Liver (tissue), 9 donors: Measurements from ENCODE around the gene TFF1. TPM values are rescaled to one million over a fixed set of nuclear protein-coding genes. Genes with fewer than 3 reads are reported as not detected.
A peak's percentile ranks its signal among the peaks of the same experiment; 100 is the strongest.

Source experiments
- DNase-seq: peaks from one replicate; pipeline ENCODE4 v3.0.0-alpha.2; 2017; ENCODE audit warnings: low spot score
- H3K27ac ChIP-seq, 2 donors: one replicate each; pipeline ENCODE4 v1.7.0; 2013; ENCODE audit warnings: inconsistent platforms in 2 of 2, low read length in 2 of 2, control low read depth in 1 of 2, low read depth in 1 of 2, mild to moderate bottlenecking in 1 of 2
- H3K27me3 ChIP-seq, 4 donors: one replicate each; pipeline versions ENCODE4 v1.6.1 to v1.7.0; 2013; ENCODE audit warnings: low read length in 3 of 4, inconsistent platforms in 1 of 4, mild to moderate bottlenecking in 1 of 4, moderate library complexity in 1 of 4; ENCODE audit not compliant: control insufficient read depth in 4 of 4, insufficient read depth in 4 of 4
- H3K36me3 ChIP-seq, 4 donors: one replicate each; pipeline versions ENCODE4 v1.6.1 to v1.7.0; 2013; ENCODE audit warnings: low read length in 3 of 4, mild to moderate bottlenecking in 3 of 4, low read depth in 1 of 4, moderate library complexity in 1 of 4; ENCODE audit not compliant: control insufficient read depth in 4 of 4, insufficient read depth in 3 of 4
- H3K4me1 ChIP-seq, 4 donors: one replicate each; pipeline versions ENCODE4 v1.6.1 to v1.7.0; 2013; ENCODE audit warnings: low read length in 3 of 4, mild to moderate bottlenecking in 3 of 4, moderate library complexity in 1 of 4; ENCODE audit not compliant: control insufficient read depth in 4 of 4, insufficient read depth in 4 of 4
- H3K4me3 ChIP-seq, 3 donors: one replicate each; pipeline versions ENCODE4 v1.6.1 to v1.7.0; 2013; ENCODE audit warnings: low read length in 3 of 3, control low read depth in 1 of 3, low read depth in 1 of 3, mild to moderate bottlenecking in 1 of 3
- H3K9ac ChIP-seq, 2 donors: one replicate each; pipeline ENCODE4 v1.7.0; 2013; ENCODE audit warnings: low read length in 2 of 2, mild to moderate bottlenecking in 2 of 2, moderate library complexity in 2 of 2, control low read depth in 1 of 2, low read depth in 1 of 2
- H3K9me3 ChIP-seq, 4 donors: one replicate each; pipeline versions ENCODE4 v1.6.1 to v1.7.0; 2013; ENCODE audit warnings: low read length in 3 of 4; ENCODE audit not compliant: control insufficient read depth in 4 of 4
- EGR1 ChIP-seq, 2 donors: IDR thresholded peaks; 2 replicates each; pipeline ENCODE4 v1.6.1; 2016 to 2018; ENCODE audit warnings: antibody characterized with exemption in 2 of 2, low read depth in 2 of 2
- FOXA2 ChIP-seq: IDR thresholded peaks from 2 replicates; pipeline ENCODE4 v1.6.1; 2016; ENCODE audit warnings: antibody characterized with exemption
- GABPA ChIP-seq, 2 donors: IDR thresholded peaks in 1 of 2; conservative IDR thresholded peaks in 1 of 2; 2 replicates each; pipeline ENCODE4 v1.6.1; 2016; ENCODE audit warnings: antibody characterized with exemption in 2 of 2, mild to moderate bottlenecking in 1 of 2, moderate library complexity in 1 of 2
- HNF4A ChIP-seq, 2 donors: conservative IDR thresholded peaks; 2 replicates each; pipeline ENCODE4 v1.6.1; 2016; ENCODE audit warnings: antibody characterized with exemption in 2 of 2, mild to moderate bottlenecking in 2 of 2
- HNF4G ChIP-seq: IDR thresholded peaks from 2 replicates; pipeline ENCODE4 v1.6.1; 2016; ENCODE audit warnings: antibody characterized with exemption
- NR2F2 ChIP-seq: IDR thresholded peaks from 2 replicates; pipeline ENCODE4 v1.6.1; 2016; ENCODE audit warnings: antibody characterized with exemption
- RAD21 ChIP-seq, 2 donors: IDR thresholded peaks; 2 replicates each; pipeline ENCODE4 v1.6.1; 2016; ENCODE audit warnings: antibody characterized with exemption in 2 of 2, mild to moderate bottlenecking in 2 of 2
- REST ChIP-seq: IDR thresholded peaks from 2 replicates; pipeline ENCODE4 v1.6.1; 2016; ENCODE audit warnings: antibody characterized with exemption, mild to moderate bottlenecking
- TAF1 ChIP-seq: conservative IDR thresholded peaks from 2 replicates; pipeline ENCODE4 v1.6.1; 2016; ENCODE audit warnings: antibody characterized with exemption, mild to moderate bottlenecking
- YY1 ChIP-seq: IDR thresholded peaks from 2 replicates; pipeline ENCODE4 v1.6.1; 2016; ENCODE audit warnings: antibody characterized with exemption, mild to moderate bottlenecking
- WGBS: extraction: QIAGEN DNeasy Blood & Tissue Kit; methylation state at CpG from one replicate; pipeline ENCODE4 v1.1.7; 2013; 5-methylcytosine and 5-hydroxymethylcytosine counted together
- polyA plus RNA-seq, 2 donors: library from polyadenylated mRNA; stranded (reverse) in 1 of 2; unstranded in 1 of 2; fragments of 200-250 nt in 1 of 2; fragments of >200 nt in 1 of 2; fragmentation: Nextera tagmentation in 1 of 2; extraction: Ambion mirVana in 1 of 2; gene quantifications; one replicate each; pipeline versions ENCODE4 v1.2.1 to v1.2.3, GENCODE V29; 2013 to 2015
- total RNA-seq, 2 donors: library from RNA; depleted of rRNA; stranded (reverse); fragments of >200 nt; gene quantifications; one replicate each; pipeline ENCODE4 v1.2.3, GENCODE V29; 2014
- TF ChIP-seq, protein P1 (sequence below): IDR thresholded peaks from 2 replicates; pipeline ENCODE4 v1.6.1; 2016; ENCODE audit warnings: antibody characterized with exemption
- TF ChIP-seq, protein P2 (sequence below): IDR thresholded peaks from 2 replicates; pipeline ENCODE4 v1.6.1; 2016; ENCODE audit warnings: antibody characterized with exemption
- donor health status: healthy.
- donor health status: healthy.
- donor health status: healthy.
- donor health status: healthy.
- donor health status: healthy.

Gene TFF1
- total and polyA plus RNA-seq, 4 donors, result not detected

- Histone ChIP-seq H3K36me3 (no peaks in the 10 kb centered on the region), H3K4me3 (no peak within 1 kb of the TSS), H3K27me3 (peaks cover 0 to 4% (median 0%) of the 10 kb centered on the region in 4 donors), H3K9me3 (no peaks in the 10 kb centered on the region), H3K27ac (no peak within 1 kb of the TSS), H3K4me1 (peaks cover 0 to 3% (median 0%) of the 10 kb centered on the region in 4 donors), H3K9ac (peak within 1 kb of the TSS in 1 of 2 donors; percentile 20)
- no peak for DNase-seq
- TF ChIP-seq FOXA2, result no peak
- 70% methylated on average over 21 of the region's 21 CpGs for WGBS
These were observed 37.4 kb upstream of the TFF1 start, which contains the start of gene UBASH3A for GRCh38 chr21:42403611-42404231. Gene UBASH3A, plus strand, starts transcription at chr21:42403902. Its CDS starts 44 bp downstream, at chr21:42403946.

GRCh38 chr21:42401820-42402251, 35.5 kb upstream of the TFF1 start:
- H3K36me3 ChIP-seq, result no peaks in the 10 kb centered on the region
- 77% methylated on average over 2 of the region's 2 CpGs for WGBS
- peaks cover 0 to under 1% (median 0%) of the 10 kb centered on the region in 4 donors for H3K4me1 ChIP-seq
- no peak overlapping the region for H3K27ac ChIP-seq
- TF ChIP-seq REST, result no peak
- no peak for TF ChIP-seq RAD21 (IDR thresholded peaks at IDR 0.05)
- DNase-seq, result no peak
- H3K9ac ChIP-seq, result no peak overlapping the region
- H3K9me3 ChIP-seq, result no peaks in the 10 kb centered on the region
- H3K27me3 ChIP-seq, result no peaks in the 10 kb centered on the region
- H3K4me3 ChIP-seq, result no peak overlapping the region

DNA sequence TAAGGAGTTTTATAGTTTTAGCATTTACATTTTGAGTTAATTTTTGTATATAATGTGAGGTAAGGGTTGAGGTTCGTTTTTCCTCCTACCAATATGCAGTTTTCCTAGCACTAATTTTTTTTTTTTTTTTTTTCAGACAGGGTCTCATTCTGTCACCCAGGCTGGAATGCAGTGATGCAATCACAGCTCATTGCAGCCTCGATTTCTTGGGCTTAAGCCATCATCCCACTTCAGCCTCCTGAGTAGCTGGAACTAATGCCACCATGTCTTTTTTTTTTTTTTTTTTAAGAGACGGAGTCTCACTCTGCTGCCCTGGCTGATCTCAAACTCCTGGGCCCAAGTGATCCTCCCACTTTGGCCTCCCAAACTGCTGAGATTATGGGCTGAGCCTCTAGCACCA, 34.8 kb upstream of the TFF1 start:
- 60% methylated on average over 3 of the region's 3 CpGs for WGBS
- Histone ChIP-seq H3K27me3 (no peaks in the 10 kb centered on the region), H3K9me3 (no peaks in the 10 kb centered on the region), H3K9ac (no peak overlapping the region), H3K4me3 (no peak overlapping the region), H3K36me3 (no peaks in the 10 kb centered on the region), H3K4me1 (no peaks in the 10 kb centered on the region), H3K27ac (no peak overlapping the region)
- no peak for DNase-seq
- TF ChIP-seq, protein P1, sequence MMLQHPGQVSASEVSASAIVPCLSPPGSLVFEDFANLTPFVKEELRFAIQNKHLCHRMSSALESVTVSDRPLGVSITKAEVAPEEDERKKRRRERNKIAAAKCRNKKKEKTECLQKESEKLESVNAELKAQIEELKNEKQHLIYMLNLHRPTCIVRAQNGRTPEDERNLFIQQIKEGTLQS, result no peak
- TF ChIP-seq HNF4A (conservative IDR thresholded peaks at IDR 0.05), result no peak
- TF ChIP-seq NR2F2, result no peak

GRCh38 chr21:42400525-42400924, 34.2 kb upstream of the TFF1 start:
- no peaks in the 10 kb centered on the region for H3K27me3 ChIP-seq
- no peaks in the 10 kb centered on the region for H3K36me3 ChIP-seq
- no peak overlapping the region for H3K4me3 ChIP-seq
- no peaks in the 10 kb centered on the region for H3K9me3 ChIP-seq
- no peaks in the 10 kb centered on the region for H3K4me1 ChIP-seq
- no peak overlapping the region for H3K27ac ChIP-seq
- no peak for DNase-seq
- WGBS, result 78% methylated on average over 4 of the region's 4 CpGs
- no peak overlapping the region for H3K9ac ChIP-seq
- no peak for TF ChIP-seq YY1
- TF ChIP-seq HNF4A (conservative IDR thresholded peaks at IDR 0.05), result no peak
- TF ChIP-seq TAF1, result no peak
- TF ChIP-seq EGR1 (IDR thresholded peaks at IDR 0.05; ENCODE audit: low read depth in 2 of 2), result no peak
- no peak for TF ChIP-seq GABPA (IDR thresholded peaks at IDR 0.05 in 1 of 2, conservative IDR thresholded peaks at IDR 0.05 in 1 of 2)
- TF ChIP-seq NR2F2, result no peak
- TF ChIP-seq, protein P1, result no peak
- TF ChIP-seq HNF4G, result no peak
- TF ChIP-seq, protein P2, sequence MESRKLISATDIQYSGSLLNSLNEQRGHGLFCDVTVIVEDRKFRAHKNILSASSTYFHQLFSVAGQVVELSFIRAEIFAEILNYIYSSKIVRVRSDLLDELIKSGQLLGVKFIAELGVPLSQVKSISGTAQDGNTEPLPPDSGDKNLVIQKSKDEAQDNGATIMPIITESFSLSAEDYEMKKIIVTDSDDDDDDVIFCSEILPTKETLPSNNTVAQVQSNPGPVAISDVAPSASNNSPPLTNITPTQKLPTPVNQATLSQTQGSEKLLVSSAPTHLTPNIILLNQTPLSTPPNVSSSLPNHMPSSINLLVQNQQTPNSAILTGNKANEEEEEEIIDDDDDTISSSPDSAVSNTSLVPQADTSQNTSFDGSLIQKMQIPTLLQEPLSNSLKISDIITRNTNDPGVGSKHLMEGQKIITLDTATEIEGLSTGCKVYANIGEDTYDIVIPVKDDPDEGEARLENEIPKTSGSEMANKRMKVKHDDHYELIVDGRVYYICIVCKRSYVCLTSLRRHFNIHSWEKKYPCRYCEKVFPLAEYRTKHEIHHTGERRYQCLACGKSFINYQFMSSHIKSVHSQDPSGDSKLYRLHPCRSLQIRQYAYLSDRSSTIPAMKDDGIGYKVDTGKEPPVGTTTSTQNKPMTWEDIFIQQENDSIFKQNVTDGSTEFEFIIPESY, result no peak
